ENCODE results near the gene NUP107.
"Not testable (repeated sequence)": the region's sequence is repeated elsewhere in the genome, so short reads cannot be mapped to it uniquely, and the experiment has no call there.

The NUP107 gene

GRCh38 chr12:68686595-68687521, at the start of gene NUP107:
NUP107 (plus strand) TSS chr12:68686978; CDS start chr12:68687066, 88 bp downstream.
- TF ChIP-seq, protein P1, sequence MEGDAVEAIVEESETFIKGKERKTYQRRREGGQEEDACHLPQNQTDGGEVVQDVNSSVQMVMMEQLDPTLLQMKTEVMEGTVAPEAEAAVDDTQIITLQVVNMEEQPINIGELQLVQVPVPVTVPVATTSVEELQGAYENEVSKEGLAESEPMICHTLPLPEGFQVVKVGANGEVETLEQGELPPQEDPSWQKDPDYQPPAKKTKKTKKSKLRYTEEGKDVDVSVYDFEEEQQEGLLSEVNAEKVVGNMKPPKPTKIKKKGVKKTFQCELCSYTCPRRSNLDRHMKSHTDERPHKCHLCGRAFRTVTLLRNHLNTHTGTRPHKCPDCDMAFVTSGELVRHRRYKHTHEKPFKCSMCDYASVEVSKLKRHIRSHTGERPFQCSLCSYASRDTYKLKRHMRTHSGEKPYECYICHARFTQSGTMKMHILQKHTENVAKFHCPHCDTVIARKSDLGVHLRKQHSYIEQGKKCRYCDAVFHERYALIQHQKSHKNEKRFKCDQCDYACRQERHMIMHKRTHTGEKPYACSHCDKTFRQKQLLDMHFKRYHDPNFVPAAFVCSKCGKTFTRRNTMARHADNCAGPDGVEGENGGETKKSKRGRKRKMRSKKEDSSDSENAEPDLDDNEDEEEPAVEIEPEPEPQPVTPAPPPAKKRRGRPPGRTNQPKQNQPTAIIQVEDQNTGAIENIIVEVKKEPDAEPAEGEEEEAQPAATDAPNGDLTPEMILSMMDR (IDR thresholded peaks at IDR 0.05; ENCODE audit: low read depth, low read length), result peak; percentile 28
- peak; percentile 99 for DNase-seq (ENCODE audit: low read depth in 2 of 2)
- H3K4me3 ChIP-seq (replicated peaks in 1 of 2; ENCODE audit: low read depth in 2 of 2, low read length in 2 of 2), result peak within 1 kb of the TSS; percentile 94 to 96

DNA sequence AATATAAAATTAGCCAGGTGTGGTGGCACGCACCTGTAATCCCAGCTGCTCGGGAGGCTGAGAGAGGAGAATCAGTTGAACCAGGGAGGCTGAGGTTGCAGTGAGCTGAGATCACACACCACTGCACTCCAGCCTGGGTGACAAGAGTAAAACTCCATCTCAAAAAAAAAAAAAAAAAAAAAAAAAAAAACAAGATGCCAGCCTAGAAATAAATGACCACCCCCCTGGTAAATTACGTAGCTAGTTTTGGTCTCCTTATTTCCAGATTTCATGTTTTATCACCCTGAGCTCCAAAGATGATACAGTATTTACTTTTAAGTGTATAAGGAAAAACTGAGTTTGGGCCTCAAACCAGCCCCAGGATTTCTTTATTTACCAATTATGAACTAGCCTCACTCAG, 49.3 kb upstream of the NUP107 start:
- not testable (repeated sequence) for DNase-seq (ENCODE audit: low read depth in 2 of 2); H3K4me3 ChIP-seq (replicated peaks in 1 of 2; ENCODE audit: low read depth in 2 of 2, low read length in 2 of 2)

- DNase-seq (ENCODE audit: low read depth in 2 of 2), result no peak
- TF ChIP-seq, protein P1 (IDR thresholded peaks at IDR 0.05; ENCODE audit: low read depth, low read length), result no peak
- H3K4me3 ChIP-seq (replicated peaks in 1 of 2; ENCODE audit: low read depth in 2 of 2, low read length in 2 of 2), result no peak overlapping the region
These were observed 48.6 kb upstream of the NUP107 start for GRCh38 chr12:68638171-68638570.

GRCh38 chr12:68638721-68639395, 47.9 kb upstream of the NUP107 start:
- DNase-seq (ENCODE audit: low read depth in 2 of 2), result peak in 1 of 2 donors; percentile 23
- H3K4me3 ChIP-seq (replicated peaks in 1 of 2; ENCODE audit: low read depth in 2 of 2, low read length in 2 of 2), result no peak overlapping the region
- TF ChIP-seq, protein P1 (IDR thresholded peaks at IDR 0.05; ENCODE audit: low read depth, low read length), result no peak

GRCh38 chr12:68639396-68639767, 47.4 kb upstream of the NUP107 start:
- H3K4me3 ChIP-seq (replicated peaks in 1 of 2; ENCODE audit: low read depth in 2 of 2, low read length in 2 of 2), result no peak overlapping the region
- TF ChIP-seq, protein P1 (IDR thresholded peaks at IDR 0.05; ENCODE audit: low read depth, low read length), result no peak
- DNase-seq (ENCODE audit: low read depth in 2 of 2), result no peak

DNA sequence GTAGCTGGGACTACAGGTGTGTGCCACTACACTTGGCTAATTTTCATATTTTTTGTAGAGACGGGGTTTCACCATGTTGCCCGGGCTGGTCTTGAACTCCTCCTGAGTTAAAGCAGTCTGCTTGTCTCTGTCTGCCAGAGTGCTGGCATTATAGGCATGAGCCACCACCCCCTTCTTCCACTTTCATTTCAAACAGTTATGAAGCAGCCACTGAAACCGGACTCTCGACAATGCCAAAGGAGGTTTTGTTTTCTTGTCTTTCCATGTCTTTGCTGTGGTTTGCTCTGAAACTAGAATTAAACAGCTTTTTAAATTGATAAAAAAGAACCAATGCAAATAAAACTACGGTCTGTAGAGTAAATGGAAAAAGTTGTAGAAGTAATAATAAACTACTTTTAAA, 45.6 kb upstream of the NUP107 start:
- TF ChIP-seq, protein P1 (IDR thresholded peaks at IDR 0.05; ENCODE audit: low read depth, low read length), result no peak
- H3K4me3 ChIP-seq (replicated peaks in 1 of 2; ENCODE audit: low read depth in 2 of 2, low read length in 2 of 2), result no peak overlapping the region
- no peak for DNase-seq (ENCODE audit: low read depth in 2 of 2)

- TF ChIP-seq, protein P1 (IDR thresholded peaks at IDR 0.05; ENCODE audit: low read depth, low read length), result no peak
- no peak overlapping the region for H3K4me3 ChIP-seq (replicated peaks in 1 of 2; ENCODE audit: low read depth in 2 of 2, low read length in 2 of 2)
- DNase-seq (ENCODE audit: low read depth in 2 of 2), result no peak
These were observed 40.3 kb upstream of the NUP107 start for GRCh38 chr12:68646484-68646883.
